ENCODE measurements around the gene CHD1. TPM values are rescaled to one million over a fixed set of nuclear protein-coding genes. Genes with fewer than 3 reads are reported as not detected.

CHD1 gene
- total RNA-seq, 4 donors from 2014 or later, result 27.4 to 149 (median 63.6) TPM

DNA sequence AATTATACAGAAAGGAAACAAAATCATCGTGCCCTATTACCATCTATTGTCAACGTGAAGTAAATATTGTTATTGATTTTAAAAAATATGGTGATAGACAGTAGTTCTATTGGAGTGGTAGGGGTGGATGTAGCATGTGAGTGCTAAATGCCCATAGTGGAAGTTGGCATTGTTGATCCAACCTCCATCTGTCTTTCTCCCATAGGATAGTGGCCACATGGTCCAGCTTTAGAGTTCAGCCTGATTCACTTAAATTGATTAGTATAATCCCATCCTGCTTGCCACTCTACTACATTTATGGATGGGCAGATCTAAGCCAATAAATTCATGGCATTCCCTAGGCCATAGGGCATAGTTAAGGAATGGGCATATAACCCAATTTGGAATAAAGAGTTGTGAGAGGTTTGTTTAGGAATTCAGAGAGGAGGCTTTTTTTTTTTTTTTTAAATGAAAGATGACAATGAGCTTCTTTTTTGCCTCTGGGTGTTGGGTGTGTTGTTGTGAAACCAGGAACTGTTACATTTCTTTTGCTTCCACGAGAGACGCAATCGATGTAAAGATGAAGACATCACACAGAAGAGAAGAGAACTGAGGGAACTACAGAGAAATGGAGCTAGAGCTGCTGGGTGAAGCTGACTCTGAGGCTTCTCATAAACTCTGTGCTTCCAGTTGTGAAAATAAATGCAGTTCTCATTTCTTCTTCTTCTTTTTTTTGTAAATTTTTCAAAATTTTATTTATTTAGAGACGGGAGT is 12.5 kb upstream of the CHD1 start:
- DNase-seq, result no peak
- Histone ChIP-seq H3K4me1 (no peaks in the 10 kb centered on the region), H3K9me3 (no peaks in the 10 kb centered on the region), H3K27me3 (no peaks in the 10 kb centered on the region), H3K36me3 (no peaks in the 10 kb centered on the region), H3K27ac (no peak overlapping the region), H3K4me3 (no peak overlapping the region)
- intact Hi-C loops (cut with DNase I; ENCODE audit: low total_unique reads), result no loop called here
- TF ChIP-seq POLR2A (IDR thresholded peaks at IDR 0.05), result no peak
- TF ChIP-seq, protein P1, sequence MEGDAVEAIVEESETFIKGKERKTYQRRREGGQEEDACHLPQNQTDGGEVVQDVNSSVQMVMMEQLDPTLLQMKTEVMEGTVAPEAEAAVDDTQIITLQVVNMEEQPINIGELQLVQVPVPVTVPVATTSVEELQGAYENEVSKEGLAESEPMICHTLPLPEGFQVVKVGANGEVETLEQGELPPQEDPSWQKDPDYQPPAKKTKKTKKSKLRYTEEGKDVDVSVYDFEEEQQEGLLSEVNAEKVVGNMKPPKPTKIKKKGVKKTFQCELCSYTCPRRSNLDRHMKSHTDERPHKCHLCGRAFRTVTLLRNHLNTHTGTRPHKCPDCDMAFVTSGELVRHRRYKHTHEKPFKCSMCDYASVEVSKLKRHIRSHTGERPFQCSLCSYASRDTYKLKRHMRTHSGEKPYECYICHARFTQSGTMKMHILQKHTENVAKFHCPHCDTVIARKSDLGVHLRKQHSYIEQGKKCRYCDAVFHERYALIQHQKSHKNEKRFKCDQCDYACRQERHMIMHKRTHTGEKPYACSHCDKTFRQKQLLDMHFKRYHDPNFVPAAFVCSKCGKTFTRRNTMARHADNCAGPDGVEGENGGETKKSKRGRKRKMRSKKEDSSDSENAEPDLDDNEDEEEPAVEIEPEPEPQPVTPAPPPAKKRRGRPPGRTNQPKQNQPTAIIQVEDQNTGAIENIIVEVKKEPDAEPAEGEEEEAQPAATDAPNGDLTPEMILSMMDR (IDR thresholded peaks at IDR 0.05), result no peak

DNA sequence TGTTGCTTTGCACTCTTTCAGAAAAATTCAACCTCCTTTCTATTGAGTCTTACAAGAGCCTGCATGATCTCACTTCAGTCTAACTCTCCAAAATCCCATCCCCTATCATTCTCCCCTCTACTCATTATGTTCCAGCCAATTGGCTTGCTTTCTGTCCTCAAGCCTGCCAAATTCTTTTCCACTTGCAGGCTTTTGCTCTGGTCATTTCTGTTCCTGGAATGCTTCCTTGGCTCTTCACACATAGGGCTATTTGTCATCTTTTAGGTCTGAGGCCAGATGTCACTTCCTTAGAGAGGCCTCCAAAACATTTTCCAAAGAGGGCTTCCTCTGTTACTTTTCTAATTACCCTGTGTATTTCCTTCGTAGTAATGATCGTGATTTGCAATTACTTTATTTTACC is 11.8 kb upstream of the CHD1 start:
- Histone ChIP-seq H3K4me3 (no peak overlapping the region), H3K27ac (no peak overlapping the region), H3K9me3 (no peaks in the 10 kb centered on the region), H3K36me3 (no peaks in the 10 kb centered on the region), H3K27me3 (no peaks in the 10 kb centered on the region), H3K4me1 (no peaks in the 10 kb centered on the region)
- intact Hi-C loops (cut with DNase I; ENCODE audit: low total_unique reads), result no loop called here
- no peak for TF ChIP-seq POLR2A (IDR thresholded peaks at IDR 0.05)
- TF ChIP-seq, protein P1 (IDR thresholded peaks at IDR 0.05), result no peak
- no peak for DNase-seq

DNA sequence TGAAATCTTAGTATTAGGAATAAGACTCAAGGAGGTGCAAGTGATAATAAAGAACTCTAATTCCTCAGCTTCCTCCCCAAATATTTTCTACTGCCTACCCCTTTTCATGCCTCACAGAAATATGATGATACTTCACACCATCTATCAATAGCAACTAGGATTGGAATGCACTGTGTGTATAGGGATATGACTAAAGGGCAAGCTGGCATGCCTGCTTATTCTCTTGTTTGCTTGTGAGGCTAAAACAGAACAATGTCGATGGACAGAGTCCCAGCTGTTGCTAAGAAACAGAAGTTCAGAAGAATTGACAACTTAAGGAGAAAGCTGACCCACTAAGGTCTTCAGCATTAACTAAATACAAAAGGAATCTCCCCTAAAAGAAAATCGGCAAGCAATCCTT is 9.7 kb upstream of the CHD1 start:
- Histone ChIP-seq H3K9me3 (no peaks in the 10 kb centered on the region), H3K4me3 (no peak overlapping the region), H3K36me3 (no peaks in the 10 kb centered on the region), H3K27ac (no peak overlapping the region), H3K27me3 (no peaks in the 10 kb centered on the region), H3K4me1 (no peaks in the 10 kb centered on the region)
- no peak for DNase-seq
- intact Hi-C loops (cut with DNase I; ENCODE audit: low total_unique reads), result no loop called here
- no peak for TF ChIP-seq POLR2A (IDR thresholded peaks at IDR 0.05)
- TF ChIP-seq, protein P1 (IDR thresholded peaks at IDR 0.05), result no peak

DNA sequence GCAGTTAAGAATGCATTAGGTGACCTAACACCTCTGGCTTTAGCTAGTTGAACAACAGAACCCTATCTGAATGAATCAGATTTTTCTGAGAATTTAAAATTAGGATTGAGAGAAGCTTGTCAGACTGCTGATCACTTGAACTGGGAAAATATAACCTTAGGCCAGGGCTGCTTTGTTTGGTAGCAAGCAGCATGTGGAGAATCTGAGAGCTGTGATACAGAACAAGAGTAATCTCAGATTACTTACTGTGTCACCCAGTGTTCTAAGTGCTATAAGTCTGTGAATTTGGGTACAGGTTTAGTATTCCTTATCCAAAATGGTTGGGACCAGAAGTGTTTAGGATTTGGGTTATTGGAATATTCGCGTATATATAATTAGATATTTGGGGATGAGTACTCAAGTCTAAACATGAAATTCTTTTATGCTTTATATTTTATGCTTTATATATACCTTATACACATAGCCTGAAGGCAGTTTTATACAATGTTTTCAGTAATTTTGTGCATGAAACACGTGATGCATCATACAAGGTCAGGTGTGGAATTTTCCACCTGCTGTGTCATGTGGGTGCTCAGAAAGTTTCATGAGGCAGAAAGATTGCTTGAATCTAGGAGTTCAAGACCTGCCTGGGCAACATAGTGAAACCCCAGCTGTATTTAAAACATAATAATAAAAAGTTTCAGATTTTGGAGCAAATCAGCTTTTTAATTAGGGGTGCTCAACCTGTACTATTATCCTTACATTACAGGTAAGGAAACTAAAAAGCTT is 8.3 kb upstream of the CHD1 start:
- H3K4me1 ChIP-seq, result no peaks in the 10 kb centered on the region
- H3K9me3 ChIP-seq, result no peaks in the 10 kb centered on the region
- H3K27me3 ChIP-seq, result no peaks in the 10 kb centered on the region
- no peak overlapping the region for H3K27ac ChIP-seq
- no peaks in the 10 kb centered on the region for H3K36me3 ChIP-seq
- TF ChIP-seq, protein P1 (IDR thresholded peaks at IDR 0.05), result no peak
- no peak for TF ChIP-seq POLR2A (IDR thresholded peaks at IDR 0.05)
- DNase-seq, result no peak
- intact Hi-C loops (cut with DNase I; ENCODE audit: low total_unique reads), result no loop called here
- H3K4me3 ChIP-seq, result no peak overlapping the region

DNA sequence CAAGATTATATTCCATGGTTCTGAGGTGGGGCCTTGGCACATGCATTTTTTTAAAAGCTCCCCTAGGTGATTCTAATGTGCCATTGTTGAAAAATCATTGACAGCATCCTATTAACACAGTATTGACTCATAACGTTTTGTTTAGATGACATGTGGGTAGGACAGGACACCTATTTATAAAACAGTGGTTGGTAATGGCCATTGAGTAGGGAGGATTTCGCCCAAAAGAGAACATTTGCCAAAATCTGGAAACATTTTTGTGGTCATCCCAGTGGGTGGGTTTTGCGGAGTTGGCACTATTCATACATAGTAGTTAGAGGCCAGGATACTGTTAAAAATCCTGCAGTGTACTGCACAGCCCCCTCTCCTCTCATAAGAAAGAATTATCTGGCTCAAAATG is 6.4 kb upstream of the CHD1 start:
- no peak for TF ChIP-seq POLR2A (IDR thresholded peaks at IDR 0.05)
- TF ChIP-seq, protein P1 (IDR thresholded peaks at IDR 0.05), result no peak
- no peaks in the 10 kb centered on the region for H3K27me3 ChIP-seq
- H3K4me3 ChIP-seq, result no peak overlapping the region
- H3K27ac ChIP-seq, result no peak overlapping the region
- no peaks in the 10 kb centered on the region for H3K36me3 ChIP-seq
- H3K4me1 ChIP-seq, result peaks cover 0 to 7% of the 10 kb centered on the region in 2 donors
- no peaks in the 10 kb centered on the region for H3K9me3 ChIP-seq
- intact Hi-C loops (cut with DNase I; ENCODE audit: low total_unique reads), result no loop called here
- no peak for DNase-seq

Data from uterus (tissue), 4 donors.